HG03025 (cell line): ENCODE data around the gene RAP1B.
"Not testable (repeated sequence)": the region's sequence is repeated elsewhere in the genome, so short reads cannot be mapped to it uniquely, and the experiment has no call there.

Source experiments
- ATAC-seq: cut with Tn5 transposase; IDR thresholded peaks from one replicate; pipeline ENCODE4 v1.9.1; 2021; ENCODE audit warnings: mild to moderate bottlenecking, moderate library complexity; ENCODE audit not compliant: unreplicated experiment, low FRiP score

Gene RAP1B

DNA sequence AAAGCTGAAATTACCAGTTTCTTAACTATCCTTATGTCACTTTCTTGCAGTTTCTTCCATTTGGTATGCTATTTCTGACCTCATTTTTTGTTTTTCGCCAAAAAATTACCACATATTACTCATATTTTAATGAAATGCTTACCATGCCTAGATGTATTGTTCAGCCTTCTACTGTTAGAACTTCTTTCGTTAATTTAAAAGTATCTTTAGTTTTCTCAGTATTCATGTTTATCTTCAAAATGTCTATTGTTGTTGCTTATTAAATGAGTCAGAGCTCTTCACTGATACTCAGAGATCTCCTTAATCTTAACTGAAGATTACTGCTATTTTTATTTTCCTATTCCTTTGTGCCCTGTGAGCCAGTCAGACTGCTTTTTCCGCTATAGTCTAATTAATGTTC is 20.5 kb downstream of the RAP1B start:
- no peak for ATAC-seq

DNA sequence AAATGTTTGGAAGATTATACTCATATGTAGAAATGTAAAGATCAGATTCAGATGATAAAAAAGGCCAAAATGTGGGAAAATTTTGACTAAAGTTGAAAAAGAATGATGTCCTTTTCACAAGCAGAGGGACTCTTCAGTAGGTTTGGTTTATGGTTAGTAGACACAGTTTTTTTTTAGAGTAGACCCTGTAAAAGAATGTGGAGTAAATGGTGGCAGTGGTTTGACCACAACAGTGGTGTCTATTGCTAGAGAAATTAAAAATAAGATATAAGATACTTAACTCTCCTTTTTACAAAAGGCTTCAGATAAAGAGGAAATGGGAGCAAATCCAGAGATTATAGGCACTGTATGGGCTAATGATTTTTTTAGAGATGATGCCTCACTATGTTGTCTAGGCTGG is 21.8 kb downstream of the RAP1B start:
- no peak for ATAC-seq

DNA sequence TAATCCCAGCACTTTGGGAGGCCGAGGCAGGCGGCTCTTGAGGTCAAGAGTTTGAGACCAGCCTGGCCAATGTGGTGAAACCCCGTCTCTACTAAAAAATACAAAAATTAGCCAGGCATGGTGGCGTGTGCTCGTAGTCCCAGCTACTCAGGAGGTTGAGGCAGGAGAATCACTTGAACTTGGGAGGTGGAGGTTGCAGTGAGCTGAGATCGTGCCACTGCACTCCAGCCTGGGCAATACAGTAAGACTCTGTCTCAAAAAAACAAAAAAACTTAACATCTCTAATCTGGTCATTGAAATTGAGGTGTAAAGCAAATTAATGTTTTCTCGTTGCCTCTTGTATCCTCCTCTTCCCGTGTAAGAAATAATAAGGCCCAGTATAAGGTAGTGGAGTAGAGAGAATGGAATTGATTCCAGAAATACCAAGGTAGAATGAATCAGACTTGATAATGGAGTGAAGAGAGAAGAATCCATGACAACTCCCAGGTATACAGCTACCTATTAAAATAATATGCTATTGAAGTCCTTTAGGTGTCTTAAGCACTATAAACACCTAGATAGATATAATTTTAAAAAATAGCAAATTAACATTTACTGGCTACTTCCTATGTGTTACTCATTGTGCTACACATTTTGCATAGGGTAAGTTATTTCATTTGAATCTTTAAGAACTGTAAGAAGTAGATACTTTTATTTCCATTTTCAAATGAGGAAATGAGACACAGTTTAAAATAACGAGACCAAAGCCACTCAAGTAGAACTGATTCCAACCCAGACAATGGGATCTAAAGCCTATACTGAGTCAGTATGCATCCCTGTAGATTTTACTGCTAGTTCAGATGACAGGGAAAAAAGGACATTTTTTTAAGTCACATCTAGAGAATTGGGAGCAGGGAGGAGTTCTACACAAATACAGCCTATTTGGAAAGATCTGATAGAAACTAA is 23.2 kb downstream of the RAP1B start:
- ATAC-seq = no peak

DNA sequence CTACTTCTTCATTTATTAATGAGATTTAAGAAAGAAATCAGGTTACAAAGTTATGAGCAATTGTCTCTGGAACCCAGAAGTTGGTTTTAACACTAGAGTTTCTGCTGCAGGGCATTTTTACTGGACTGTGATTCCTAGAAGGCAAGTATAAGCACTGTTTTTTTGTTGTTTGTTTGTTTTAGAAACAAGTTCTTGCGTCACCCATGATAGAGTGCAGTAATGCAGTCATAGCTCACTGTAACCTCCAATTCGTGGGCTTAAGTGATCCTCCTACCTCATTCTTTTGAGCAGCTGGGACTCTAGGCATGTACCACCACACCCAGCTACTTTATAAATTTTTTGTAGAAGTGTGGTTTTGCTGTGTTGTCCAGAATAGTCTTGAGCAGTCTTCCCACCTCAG is 25.6 kb downstream of the RAP1B start:
- ATAC-seq = no peak

DNA sequence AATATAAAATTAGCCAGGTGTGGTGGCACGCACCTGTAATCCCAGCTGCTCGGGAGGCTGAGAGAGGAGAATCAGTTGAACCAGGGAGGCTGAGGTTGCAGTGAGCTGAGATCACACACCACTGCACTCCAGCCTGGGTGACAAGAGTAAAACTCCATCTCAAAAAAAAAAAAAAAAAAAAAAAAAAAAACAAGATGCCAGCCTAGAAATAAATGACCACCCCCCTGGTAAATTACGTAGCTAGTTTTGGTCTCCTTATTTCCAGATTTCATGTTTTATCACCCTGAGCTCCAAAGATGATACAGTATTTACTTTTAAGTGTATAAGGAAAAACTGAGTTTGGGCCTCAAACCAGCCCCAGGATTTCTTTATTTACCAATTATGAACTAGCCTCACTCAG is 26.7 kb downstream of the RAP1B start:
- not testable (repeated sequence) for ATAC-seq

DNA sequence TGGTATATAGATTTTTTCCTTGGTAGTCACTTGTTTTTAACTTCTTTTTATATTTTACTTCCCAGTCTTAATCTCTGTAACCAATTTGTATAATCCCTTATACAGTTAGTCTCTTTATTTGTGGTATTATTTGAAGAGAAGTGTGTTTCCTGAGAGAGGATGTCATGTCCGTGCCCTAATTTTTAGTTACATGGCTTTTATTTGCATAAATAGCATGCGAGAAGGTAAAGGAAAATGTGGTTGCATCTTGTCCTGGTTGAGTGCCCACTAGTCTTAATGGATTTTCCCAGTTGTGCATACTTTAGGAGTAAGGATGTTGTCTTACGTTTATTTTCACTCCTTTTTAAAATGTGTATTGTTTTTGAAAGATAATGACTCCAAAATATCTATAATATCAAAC is 27.5 kb downstream of the RAP1B start:
- no peak for ATAC-seq

DNA sequence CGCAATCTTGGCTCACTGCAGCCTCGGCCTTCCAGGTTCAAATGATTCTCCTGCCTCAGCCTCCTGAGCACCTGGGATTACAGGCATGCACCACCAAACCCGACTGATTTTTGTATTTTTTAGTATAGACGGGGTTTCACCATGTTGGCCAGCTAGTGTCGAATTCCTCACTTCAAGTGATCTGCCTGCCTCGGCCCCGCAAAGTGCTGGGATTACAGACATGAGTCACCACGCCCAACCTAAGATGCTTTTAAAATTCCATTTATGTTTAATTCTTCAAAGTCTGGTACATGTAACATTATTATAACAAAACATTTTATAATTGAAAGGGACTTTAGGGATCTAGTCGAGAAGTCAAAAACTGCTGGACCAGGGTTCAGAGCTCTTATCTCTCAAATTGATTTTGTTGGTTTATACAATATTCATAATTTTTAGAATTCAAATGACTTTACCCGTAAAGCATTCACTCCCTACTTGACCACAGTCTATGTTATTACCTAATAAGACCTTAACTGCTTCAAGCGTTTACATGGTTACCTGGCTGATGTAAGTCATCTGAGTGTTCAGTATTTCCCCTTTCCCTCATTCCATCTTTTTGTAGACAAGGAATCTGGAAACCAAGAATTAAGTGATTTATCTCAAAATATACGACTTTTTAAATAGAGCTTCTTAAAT is 28.2 kb downstream of the RAP1B start:
- ATAC-seq = no peak

DNA sequence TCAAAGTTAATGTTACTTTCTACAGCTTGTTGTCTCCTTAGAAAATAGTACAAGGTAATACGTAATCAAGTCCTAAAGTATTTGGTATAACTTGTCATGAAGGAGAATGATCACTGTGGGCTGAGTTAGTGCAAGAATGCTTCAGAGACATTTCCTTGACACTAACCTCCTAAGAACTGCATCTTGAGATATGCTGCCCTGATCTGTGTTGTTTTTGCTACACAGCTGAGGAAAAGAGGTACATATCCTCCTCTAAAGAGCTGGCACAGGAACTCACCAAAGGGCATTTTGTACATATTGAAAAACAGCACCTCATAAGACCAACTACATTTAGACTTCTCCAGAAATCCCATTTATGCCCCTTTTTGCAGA is 28.7 kb downstream of the RAP1B start:
- ATAC-seq = no peak

DNA sequence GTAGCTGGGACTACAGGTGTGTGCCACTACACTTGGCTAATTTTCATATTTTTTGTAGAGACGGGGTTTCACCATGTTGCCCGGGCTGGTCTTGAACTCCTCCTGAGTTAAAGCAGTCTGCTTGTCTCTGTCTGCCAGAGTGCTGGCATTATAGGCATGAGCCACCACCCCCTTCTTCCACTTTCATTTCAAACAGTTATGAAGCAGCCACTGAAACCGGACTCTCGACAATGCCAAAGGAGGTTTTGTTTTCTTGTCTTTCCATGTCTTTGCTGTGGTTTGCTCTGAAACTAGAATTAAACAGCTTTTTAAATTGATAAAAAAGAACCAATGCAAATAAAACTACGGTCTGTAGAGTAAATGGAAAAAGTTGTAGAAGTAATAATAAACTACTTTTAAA is 30.4 kb downstream of the RAP1B start:
- peak; percentile 87 for ATAC-seq

DNA sequence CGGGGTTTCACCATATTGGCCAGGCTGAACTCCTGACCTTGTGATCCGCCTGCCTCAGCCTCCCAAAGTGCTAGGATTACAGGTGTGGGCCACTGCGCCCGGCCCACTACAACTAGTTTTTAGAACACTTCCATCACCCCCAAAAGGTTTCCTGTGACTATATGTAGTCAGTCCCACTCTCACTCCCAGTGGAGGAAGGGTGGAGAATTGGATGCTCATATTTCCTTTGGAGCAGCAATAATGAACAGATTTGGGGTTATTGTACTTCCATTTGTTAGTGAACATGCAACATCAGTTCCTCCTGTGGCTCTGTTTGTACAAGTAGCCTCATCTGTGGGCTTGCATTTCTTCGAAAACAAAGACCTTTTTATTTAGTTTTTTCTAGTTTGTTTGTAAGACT is 35.8 kb downstream of the RAP1B start:
- ATAC-seq = no peak

DNA sequence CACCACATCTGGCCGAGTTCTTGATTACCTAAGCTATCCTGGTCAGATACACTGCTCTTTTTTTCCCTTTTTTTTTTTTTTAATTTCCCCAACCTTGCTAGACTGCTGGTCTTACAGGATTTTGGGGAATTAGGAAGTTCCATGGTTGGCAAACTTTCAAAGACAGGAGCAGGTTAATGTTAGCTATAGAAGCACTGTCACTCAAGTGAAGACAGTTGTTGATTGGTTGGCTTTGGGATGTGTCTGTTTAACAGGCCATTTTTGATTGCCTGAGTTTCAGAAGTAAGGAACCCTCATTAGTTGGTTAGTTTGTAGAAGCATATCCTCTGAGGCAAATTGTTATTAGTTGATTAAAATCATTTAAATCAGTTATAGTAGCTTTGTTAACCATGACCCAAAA is 36.8 kb downstream of the RAP1B start:
- no peak for ATAC-seq

DNA sequence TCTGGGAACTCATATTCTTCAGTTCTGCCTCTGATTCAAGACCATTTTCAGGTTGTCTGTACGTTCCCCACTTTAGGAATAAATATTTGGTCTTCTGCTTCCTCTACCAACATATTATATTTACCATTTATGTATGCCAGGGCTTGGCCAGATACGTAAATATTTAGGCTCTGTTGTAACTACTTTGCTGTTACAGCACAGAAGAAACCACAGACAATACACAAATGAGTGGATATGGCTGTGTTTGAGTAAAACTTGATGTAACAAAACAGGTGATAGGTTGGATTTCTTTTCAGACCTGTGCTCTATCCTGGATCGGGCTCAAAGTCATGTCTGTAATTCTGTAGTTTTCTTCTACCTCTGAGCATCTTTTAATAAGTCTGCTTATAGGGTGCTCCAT is 37.5 kb downstream of the RAP1B start:
- ATAC-seq = no peak

DNA sequence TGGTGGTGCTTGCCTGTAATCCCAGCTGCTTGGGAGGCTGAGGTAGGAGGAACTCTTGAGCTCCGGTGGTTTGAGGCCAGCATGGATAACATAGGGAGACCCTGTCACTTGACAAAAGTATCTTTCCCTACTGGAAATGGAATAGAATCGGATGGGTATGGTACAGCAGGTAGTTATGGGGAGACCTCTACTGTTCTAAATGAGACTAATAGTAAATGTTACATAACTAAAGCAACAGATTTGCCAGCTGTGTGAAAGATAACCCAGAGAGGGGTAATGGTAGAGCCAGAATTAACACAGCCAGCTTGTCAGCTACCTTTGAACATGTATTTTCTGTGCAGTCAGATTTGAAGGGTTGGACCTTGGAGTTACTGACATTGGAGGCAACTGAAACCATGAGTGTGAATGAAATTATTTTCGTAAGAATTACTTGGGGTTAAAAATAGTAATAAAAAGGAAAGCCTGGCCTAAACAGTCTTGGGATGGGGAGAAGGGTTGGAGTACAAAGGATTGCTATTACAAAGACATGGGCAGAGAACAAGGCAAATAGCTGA is 54.4 kb downstream of the RAP1B start:
- ATAC-seq = no peak

DNA sequence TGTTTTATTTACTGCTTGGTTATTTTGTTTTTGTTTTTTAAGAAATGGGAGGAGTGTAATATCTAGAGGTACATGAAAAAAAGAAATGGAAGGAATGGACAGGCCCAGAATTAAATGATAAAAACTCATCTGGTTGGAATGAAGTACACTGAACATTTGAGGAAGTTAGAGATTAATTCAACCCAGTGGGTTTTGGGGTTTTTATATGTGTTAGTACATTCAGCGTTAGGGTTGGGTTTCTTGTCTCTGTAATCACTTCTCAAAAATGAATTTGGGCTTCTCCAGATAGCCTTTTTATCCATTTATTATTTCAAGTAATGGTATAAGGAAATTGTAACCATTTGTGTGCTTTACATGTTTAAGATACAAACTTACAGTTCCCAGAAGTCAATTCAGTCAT is 56.6 kb downstream of the RAP1B start:
- no peak for ATAC-seq

DNA sequence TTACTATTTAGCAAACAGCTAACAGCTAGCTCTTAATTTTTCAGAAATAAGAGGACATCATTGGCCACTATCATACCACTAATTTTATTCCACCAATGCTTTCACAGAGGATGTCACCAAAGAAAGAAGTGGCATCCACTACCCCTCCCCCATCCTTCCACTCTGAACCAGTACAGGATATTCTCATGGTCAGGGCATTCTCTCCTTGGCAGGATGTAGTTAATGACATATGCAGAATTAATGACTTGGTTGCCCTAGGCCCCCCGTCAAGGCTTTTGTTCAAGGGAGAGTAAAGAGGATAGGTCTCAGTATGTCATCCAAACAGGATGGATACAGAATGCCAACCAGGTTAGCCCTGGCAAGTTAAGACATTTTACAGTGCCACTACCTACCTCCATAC is 57.2 kb downstream of the RAP1B start:
- ATAC-seq = no peak

DNA sequence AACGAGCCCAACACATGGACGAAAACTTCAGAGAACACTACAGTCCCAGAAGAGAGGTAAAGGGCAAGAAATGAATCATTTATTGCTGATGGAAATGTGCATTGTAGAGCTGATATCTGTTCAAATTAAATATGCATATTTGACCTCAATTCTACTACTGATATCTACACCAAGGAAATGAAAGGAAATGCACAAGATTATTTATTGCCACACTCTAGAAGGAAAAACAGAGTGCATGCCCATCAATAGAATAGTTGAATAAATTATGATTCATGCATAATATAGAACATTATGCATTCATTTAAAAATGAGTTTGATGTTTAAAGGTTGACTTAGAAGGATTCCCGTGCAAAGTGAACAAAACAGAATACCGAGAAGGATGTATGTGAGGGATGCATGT is 60.5 kb downstream of the RAP1B start:
- ATAC-seq = no peak

DNA sequence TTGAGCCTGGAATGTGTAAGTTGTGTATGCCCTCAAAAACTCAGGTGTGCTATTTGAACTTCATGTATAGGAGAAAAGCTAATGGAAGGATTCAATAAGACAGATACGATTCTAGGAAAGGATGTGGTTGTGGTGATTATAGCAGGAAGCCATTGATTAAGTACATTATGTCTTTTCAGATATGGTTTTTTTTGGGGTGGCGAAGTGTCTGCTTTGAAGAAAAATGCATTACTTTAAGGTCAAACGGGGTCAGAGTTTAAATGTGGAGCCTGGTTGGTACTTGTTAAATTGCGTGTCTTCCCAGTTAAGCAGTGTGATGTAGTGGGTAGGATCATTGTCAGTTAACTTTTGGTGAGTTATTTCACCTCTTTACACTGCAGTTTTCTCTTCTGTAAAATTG is 63.1 kb downstream of the RAP1B start:
- ATAC-seq = no peak

DNA sequence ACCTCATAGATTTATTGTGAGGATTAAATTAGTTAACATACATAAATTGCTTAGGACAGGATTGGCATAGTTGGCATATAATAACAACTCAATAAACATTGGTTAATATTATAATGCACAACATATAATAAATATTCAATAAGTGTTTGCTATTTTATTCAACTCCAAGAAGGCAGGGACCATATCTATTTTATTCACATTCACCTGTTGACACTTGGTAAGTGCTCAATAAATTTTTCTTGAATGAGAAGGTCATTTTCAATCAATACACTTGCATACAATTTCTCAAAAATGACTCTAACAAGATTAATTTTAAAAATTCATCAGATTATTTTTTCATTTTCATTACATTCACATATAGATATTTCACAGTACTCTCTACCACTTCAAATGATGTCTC is 63.7 kb downstream of the RAP1B start:
- no peak for ATAC-seq

DNA sequence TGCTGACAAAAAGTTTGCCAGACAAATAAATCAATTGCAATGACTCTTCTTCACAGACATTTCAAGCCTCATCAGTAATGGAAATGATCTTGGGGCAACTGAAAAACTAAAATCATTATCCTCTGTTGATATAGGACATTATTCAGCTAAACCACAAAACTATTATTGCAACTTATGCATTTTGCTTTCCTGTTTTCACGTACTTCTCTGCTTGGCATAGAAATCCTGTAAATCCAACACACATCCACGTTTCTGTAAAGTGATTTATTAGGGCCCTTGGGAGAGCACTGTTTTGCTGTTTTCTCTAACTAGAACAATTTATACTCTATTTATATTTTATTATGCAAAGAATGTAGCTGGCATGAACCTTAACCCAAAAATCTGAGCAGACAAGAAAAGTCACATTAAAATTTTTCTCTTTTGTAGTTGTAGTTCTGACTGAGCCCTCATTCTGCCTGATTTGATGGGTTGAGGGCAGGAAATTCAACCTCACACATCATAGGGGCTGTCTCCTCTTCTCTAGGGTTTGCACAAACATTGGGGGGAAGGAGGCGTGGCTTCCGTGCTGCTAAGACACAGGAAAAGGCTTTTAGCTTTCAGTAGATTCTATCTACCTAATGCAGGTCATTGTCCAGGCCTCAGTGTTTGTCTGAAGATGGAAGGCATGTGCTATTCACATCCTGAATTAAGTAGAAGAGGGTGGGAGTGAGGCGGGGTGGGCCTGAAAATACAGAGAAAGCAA is 64.6 kb downstream of the RAP1B start:
- ATAC-seq = no peak

DNA sequence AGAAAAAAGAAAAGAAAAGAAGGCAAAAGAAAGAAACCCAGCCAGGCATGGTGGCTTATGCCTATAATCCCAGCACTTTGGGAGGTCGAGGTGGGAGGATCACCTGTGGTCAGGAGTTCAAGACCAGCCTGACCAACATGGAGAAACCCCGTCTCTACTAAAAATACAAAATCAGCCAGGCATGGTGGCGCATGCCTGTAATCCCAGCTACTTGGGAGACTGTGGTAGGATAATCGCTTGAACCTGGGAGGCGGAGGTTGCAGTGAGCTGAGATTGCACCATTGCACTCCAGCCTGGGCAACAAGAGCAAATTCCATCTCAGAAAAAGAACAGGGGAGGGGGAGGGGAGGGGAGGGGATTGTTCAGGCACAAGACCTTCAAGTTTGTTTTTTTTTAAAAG is 66.2 kb downstream of the RAP1B start:
- ATAC-seq = not testable (repeated sequence)

DNA sequence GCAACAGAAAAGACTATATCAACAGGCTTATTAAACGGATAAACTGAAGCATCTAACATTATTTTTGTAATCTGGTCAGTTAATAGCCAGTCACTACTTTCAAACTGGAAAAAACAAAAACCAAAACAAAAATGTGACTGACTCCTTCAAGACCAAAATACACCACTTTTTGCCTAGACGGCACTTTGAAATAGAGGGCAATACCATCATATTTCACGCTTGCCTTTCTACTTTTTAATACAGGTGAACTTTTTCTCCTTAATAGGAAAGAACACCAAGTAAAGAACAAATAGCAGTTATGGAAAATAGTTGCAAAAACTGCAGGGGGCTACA is 75.5 kb downstream of the RAP1B start:
- ATAC-seq = no peak
